ENCODE results near the gene ZFYVE28.

Gene ZFYVE28

DNA sequence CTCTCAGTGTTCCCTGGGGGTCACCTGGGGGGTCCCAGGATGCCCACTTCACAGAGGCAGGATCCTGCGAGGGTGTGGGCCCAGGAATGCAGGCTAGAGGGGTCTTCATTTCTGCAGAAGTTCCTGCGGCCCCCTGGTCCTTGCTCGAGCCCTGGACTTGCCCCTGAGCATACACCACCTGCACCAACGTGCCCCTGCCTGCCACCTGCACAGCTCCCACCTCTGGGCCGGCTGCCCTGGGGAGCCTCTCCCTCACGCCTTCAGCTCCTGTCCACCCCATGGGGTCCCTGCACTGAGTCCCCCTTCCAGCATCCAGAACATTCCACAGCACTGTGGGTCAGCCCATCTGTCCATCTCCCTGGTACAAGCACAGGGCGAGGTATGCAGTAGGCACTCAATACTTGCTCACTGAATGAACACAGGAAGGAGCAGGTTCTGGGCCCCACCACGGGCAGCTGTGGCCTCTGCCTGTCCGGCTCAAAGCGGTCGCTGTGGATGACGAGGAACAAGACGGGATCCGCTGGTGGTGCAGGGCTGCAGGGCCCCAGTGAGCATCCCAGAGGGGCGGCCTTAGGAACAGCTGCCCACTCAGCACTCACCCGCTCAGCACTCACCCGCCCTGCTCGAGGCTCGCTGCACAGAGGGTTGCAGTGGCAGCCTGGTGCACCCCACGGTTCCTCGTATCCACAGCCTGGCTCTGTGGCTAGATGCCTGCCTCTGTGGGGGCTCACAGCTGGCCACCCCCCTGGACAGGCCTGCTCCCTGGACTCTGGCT is 86.1 kb downstream of the ZFYVE28 start:
- no peak overlapping the region for H3K4me3 ChIP-seq (ENCODE audit: insufficient read length, low read depth)
- H3K4me1 ChIP-seq (ENCODE audit: insufficient read depth, insufficient read length): peaks cover 7% of the 10 kb centered on the region

DNA sequence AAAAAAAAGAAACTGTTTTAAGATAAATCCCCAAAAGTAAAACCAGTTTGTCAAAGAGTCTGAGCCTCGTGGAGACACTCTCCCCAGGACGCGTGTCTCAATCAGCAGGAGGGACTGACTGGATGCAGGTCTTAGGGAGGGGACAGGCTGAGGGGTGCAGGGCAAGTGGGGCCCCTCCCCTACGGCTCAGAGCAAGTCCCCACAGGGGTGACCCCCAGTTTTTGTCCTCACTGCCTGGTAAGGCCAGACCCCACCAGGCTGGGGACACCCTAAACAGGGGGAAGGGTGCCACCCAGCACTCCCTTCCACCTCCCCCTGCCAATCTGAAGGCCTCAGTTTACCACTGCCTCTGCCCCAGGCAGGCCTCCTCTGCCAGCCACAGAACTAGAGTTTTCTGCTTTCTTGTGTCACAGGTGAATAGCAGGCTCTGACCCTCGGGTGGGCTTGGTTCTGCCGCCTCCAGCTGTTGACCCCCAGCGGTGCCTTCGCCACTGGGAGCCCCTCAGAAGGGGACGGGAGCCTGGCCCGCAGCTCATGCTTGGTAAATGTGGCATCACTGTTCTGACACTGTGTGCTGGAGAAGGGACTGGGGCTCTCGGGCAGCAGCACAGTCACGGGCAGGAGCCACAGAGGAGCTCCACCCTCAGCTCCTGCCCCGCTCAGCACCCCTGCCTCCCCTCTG is 86.8 kb downstream of the ZFYVE28 start:
- no peak for DNase-seq (ENCODE audit: low read depth, low spot score)
- H3K9ac ChIP-seq (ENCODE audit: insufficient read length, low read depth): no peak overlapping the region
- peaks cover 5% of the 10 kb centered on the region; the same call in 1 of the 2 replicates for H3K9me3 ChIP-seq (ENCODE audit: insufficient read depth, low read length)
- no peak for TF ChIP-seq SUZ12 (IDR thresholded peaks at IDR 0.05; ENCODE audit: extremely low read depth, insufficient read depth, insufficient read length)
- no peak for TF ChIP-seq YY1 (IDR thresholded peaks at IDR 0.05; ENCODE audit: insufficient read depth, insufficient read length)
- no peak for TF ChIP-seq ZNF274 (IDR thresholded peaks at IDR 0.05; ENCODE audit: low read depth, low read length)
- no peaks in the 10 kb centered on the region for H3K36me3 ChIP-seq (ENCODE audit: insufficient read depth, insufficient read length, low read length)
- H3K4me3 ChIP-seq (ENCODE audit: insufficient read length, low read depth): no peak overlapping the region
- H3K27me3 ChIP-seq (ENCODE audit: insufficient read depth, insufficient read length): no peaks in the 10 kb centered on the region
- peaks cover 7% of the 10 kb centered on the region for H3K4me1 ChIP-seq (ENCODE audit: insufficient read depth, insufficient read length)

More for the DNA sequence above, 86.1 kb downstream of the ZFYVE28 start:
- no peak for TF ChIP-seq YY1 (IDR thresholded peaks at IDR 0.05; ENCODE audit: insufficient read depth, insufficient read length)
- TF ChIP-seq ZNF274 (IDR thresholded peaks at IDR 0.05; ENCODE audit: low read depth, low read length): no peak
- Histone ChIP-seq H3K9ac (ENCODE audit: insufficient read length, low read depth) (no peak overlapping the region), H3K27me3 (ENCODE audit: insufficient read depth, insufficient read length) (no peaks in the 10 kb centered on the region), H3K36me3 (ENCODE audit: insufficient read depth, insufficient read length, low read length) (no peaks in the 10 kb centered on the region), H3K9me3 (ENCODE audit: insufficient read depth, low read length) (peaks cover 5% of the 10 kb centered on the region; the same call in 1 of the 2 replicates)
- no peak for DNase-seq (ENCODE audit: low read depth, low spot score)

DNA sequence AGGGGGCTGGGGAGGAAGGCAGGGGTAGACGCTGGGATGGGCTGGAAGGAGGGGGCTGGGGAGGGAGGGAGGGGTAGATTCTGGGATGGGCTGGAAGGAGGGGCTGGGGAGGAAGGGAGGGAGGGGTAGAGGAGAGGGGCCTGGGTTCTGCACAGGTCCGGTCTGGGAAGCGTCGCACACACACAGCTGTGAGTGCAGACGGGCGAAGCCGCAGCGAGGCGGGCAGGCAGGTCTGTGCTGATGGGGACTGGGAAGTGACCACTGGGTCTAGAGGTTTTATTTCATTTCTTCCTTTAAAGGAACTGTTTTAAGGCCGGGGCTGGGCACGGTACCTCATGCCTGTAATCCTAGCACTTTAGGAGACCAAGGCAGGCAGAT is 87.4 kb downstream of the ZFYVE28 start:
- H3K36me3 ChIP-seq (ENCODE audit: insufficient read depth, insufficient read length, low read length): no peaks in the 10 kb centered on the region
- no peak for DNase-seq (ENCODE audit: low read depth, low spot score)
- H3K4me3 ChIP-seq (ENCODE audit: insufficient read length, low read depth): no peak overlapping the region
- H3K9me3 ChIP-seq (ENCODE audit: insufficient read depth, low read length): peaks cover 5% of the 10 kb centered on the region; the same call in 1 of the 2 replicates
- H3K9ac ChIP-seq (ENCODE audit: insufficient read length, low read depth): no peak overlapping the region
- TF ChIP-seq SUZ12 (IDR thresholded peaks at IDR 0.05; ENCODE audit: extremely low read depth, insufficient read depth, insufficient read length) (no peak), ZNF274 (IDR thresholded peaks at IDR 0.05; ENCODE audit: low read depth, low read length) (no peak), YY1 (IDR thresholded peaks at IDR 0.05; ENCODE audit: insufficient read depth, insufficient read length) (no peak)
- peaks cover 7% of the 10 kb centered on the region for H3K4me1 ChIP-seq (ENCODE audit: insufficient read depth, insufficient read length)
- H3K27me3 ChIP-seq (ENCODE audit: insufficient read depth, insufficient read length): no peaks in the 10 kb centered on the region

DNA sequence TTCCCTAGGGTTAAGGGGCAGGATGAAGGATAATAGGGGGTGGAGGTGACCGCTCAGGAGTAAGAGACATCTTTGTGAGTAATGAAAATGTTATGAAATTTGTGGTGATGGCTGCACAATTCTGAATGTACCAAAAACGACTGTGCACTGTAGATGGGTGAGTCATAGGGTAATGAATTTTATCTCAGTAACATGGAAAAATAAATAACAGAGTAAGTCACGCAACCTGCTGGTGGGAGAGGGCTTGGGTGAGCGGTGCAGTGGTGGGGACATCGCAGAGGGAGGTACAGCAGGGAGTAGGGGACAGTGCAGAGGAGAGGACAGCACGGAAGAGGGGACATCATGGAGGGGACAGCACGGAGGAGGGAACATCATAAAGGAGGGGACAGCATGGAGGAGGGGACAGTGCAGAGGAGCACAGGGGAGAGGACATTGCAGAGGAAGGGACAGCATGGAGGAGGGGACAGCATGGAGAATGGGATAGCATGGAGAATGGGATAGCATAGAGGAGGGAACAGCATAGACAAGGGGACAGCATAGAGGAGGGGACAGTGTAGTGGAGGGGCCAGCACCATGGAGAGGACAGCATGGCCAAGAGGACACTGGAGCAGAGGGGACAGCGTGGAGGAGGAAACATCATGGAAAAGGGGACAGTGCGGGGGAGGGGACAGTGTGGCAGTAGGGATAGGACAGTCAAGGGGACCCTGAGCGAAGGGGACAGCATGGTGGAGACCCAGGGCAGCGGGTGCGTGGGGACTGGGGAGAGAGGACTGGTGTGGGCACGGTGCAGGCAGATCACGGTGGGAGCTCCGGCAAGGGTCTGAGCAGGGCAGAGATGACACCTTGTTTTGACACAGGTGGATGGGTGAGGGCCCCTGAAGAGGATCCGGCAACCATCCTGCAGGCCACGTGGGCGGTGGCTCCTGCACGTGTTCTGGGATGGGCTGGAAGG is 88.1 kb downstream of the ZFYVE28 start:
- H3K9ac ChIP-seq (ENCODE audit: insufficient read length, low read depth): no peak overlapping the region
- H3K4me3 ChIP-seq (ENCODE audit: insufficient read length, low read depth): no peak overlapping the region
- peaks cover 5% of the 10 kb centered on the region; the same call in 1 of the 2 replicates for H3K9me3 ChIP-seq (ENCODE audit: insufficient read depth, low read length)
- TF ChIP-seq YY1 (IDR thresholded peaks at IDR 0.05; ENCODE audit: insufficient read depth, insufficient read length) (no peak), SUZ12 (IDR thresholded peaks at IDR 0.05; ENCODE audit: extremely low read depth, insufficient read depth, insufficient read length) (no peak), ZNF274 (IDR thresholded peaks at IDR 0.05; ENCODE audit: low read depth, low read length) (no peak)
- no peak for DNase-seq (ENCODE audit: low read depth, low spot score)
- H3K36me3 ChIP-seq (ENCODE audit: insufficient read depth, insufficient read length, low read length): no peaks in the 10 kb centered on the region
- H3K27me3 ChIP-seq (ENCODE audit: insufficient read depth, insufficient read length): no peaks in the 10 kb centered on the region
- peaks cover 7% of the 10 kb centered on the region for H3K4me1 ChIP-seq (ENCODE audit: insufficient read depth, insufficient read length)

DNA sequence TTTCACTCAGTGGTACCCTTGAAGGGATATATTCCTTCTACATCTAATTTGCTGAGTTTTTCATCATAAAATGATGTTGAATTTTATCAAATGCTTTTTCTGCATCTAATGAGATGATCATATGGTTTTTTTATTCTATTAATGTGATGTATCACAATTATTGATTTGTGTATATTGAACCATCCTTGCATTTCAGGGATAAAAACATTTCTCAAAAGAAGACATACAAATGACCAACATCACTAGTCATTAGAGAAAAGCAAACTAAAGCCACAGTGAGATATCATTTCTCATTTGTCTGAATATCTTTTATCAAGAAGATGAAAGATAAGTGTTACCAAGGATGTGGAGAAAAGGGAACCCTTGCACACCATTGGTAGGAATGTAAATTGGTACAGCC is 90.9 kb downstream of the ZFYVE28 start:
- Histone ChIP-seq H3K4me1 (ENCODE audit: insufficient read depth, insufficient read length) (peaks cover 7% of the 10 kb centered on the region), H3K36me3 (ENCODE audit: insufficient read depth, insufficient read length, low read length) (no peaks in the 10 kb centered on the region), H3K9me3 (ENCODE audit: insufficient read depth, low read length) (peaks cover 5% of the 10 kb centered on the region; the same call in 1 of the 2 replicates), H3K27me3 (ENCODE audit: insufficient read depth, insufficient read length) (no peaks in the 10 kb centered on the region), H3K9ac (ENCODE audit: insufficient read length, low read depth) (no peak overlapping the region), H3K4me3 (ENCODE audit: insufficient read length, low read depth) (no peak overlapping the region)
- no peak for DNase-seq (ENCODE audit: low read depth, low spot score)
- no peak for TF ChIP-seq SUZ12 (IDR thresholded peaks at IDR 0.05; ENCODE audit: extremely low read depth, insufficient read depth, insufficient read length)
- no peak for TF ChIP-seq ZNF274 (IDR thresholded peaks at IDR 0.05; ENCODE audit: low read depth, low read length)
- no peak for TF ChIP-seq YY1 (IDR thresholded peaks at IDR 0.05; ENCODE audit: insufficient read depth, insufficient read length)

DNA sequence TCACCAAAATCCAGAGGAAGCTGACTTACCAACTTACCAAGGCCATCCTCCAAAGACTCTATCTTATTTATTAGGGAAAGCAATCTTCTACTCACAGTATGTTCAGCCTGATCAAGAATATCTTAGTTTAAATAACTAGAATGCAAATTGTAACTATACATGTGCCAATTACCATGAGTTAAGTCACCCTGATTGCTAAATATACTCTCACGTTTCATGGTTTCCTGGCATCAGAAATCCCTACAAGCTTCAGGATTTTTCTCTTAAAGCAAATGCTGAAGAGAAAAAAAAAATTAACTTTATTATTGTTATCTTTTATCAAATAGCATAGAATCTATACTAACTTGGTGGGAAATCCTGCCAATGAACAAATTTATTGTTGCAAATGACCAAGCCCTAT is 93.6 kb downstream of the ZFYVE28 start:
- no peaks in the 10 kb centered on the region for H3K27me3 ChIP-seq (ENCODE audit: insufficient read depth, insufficient read length)
- peaks cover 5% of the 10 kb centered on the region; the same call in 1 of the 2 replicates for H3K9me3 ChIP-seq (ENCODE audit: insufficient read depth, low read length)
- no peak overlapping the region for H3K9ac ChIP-seq (ENCODE audit: insufficient read length, low read depth)
- no peak for DNase-seq (ENCODE audit: low read depth, low spot score)
- H3K4me3 ChIP-seq (ENCODE audit: insufficient read length, low read depth): no peak overlapping the region
- TF ChIP-seq ZNF274 (IDR thresholded peaks at IDR 0.05; ENCODE audit: low read depth, low read length) (no peak), SUZ12 (IDR thresholded peaks at IDR 0.05; ENCODE audit: extremely low read depth, insufficient read depth, insufficient read length) (no peak), YY1 (IDR thresholded peaks at IDR 0.05; ENCODE audit: insufficient read depth, insufficient read length) (no peak)
- H3K36me3 ChIP-seq (ENCODE audit: insufficient read depth, insufficient read length, low read length): no peaks in the 10 kb centered on the region
- H3K4me1 ChIP-seq (ENCODE audit: insufficient read depth, insufficient read length): peaks cover 5% of the 10 kb centered on the region
